LHCN-M2 (cell line): ENCODE measurements around the gene TSHZ2. TPM values are rescaled to one million over a fixed set of nuclear protein-coding genes. Genes with fewer than 3 reads are reported as not detected.
"Not testable (repeated sequence)": the region's sequence is repeated elsewhere in the genome, so short reads cannot be mapped to it uniquely, and the experiment has no call there.

Experiments used
- DNase-seq: peaks from one replicate; pipeline ENCODE4 v3.0.0-alpha.2; 2012; ENCODE audit warnings: low read depth
- total RNA-seq: library from RNA; depleted of rRNA; stranded (reverse); fragments of >200 nt; gene quantifications from 2 replicates; pipeline ENCODE4 v1.2.3, GENCODE V29; 2014

TSHZ2 gene
- total RNA-seq, 1 experiment from 2014 or later: not detected

GRCh38 chr20:52996658-52997057, 24.5 kb downstream of the TSHZ2 start:
- no peak for DNase-seq

GRCh38 chr20:52998268-52998667, 26.1 kb downstream of the TSHZ2 start:
- DNase-seq: no peak

- DNase-seq: no peak
These were observed 26.9 kb downstream of the TSHZ2 start for GRCh38 chr20:52999040-52999439.

GRCh38 chr20:53001498-53002301, 29.5 kb downstream of the TSHZ2 start:
- DNase-seq: no peak

- no peak for DNase-seq
These were observed 30.6 kb downstream of the TSHZ2 start for GRCh38 chr20:53002786-53003185.

GRCh38 chr20:53003420-53004154, 31.4 kb downstream of the TSHZ2 start:
- DNase-seq: no peak

GRCh38 chr20:53004267-53004813, 32.2 kb downstream of the TSHZ2 start:
- no peak for DNase-seq

GRCh38 chr20:53009979-53010735, 38.0 kb downstream of the TSHZ2 start:
- DNase-seq: no peak

- no peak for DNase-seq
These were observed 39.5 kb downstream of the TSHZ2 start for GRCh38 chr20:53011640-53012039.

- no peak for DNase-seq
These were observed 41.0 kb downstream of the TSHZ2 start for GRCh38 chr20:53013183-53013582.

GRCh38 chr20:53013847-53014246, 41.7 kb downstream of the TSHZ2 start:
- DNase-seq: no peak

GRCh38 chr20:53016071-53016470, 43.9 kb downstream of the TSHZ2 start:
- DNase-seq: no peak

- DNase-seq: no peak
These were observed 44.4 kb downstream of the TSHZ2 start for GRCh38 chr20:53016534-53017042.

GRCh38 chr20:53017206-53017605, 45.0 kb downstream of the TSHZ2 start:
- no peak for DNase-seq

GRCh38 chr20:53019464-53019863, 47.3 kb downstream of the TSHZ2 start:
- DNase-seq: no peak

- DNase-seq: no peak
These were observed 48.2 kb downstream of the TSHZ2 start for GRCh38 chr20:53020376-53020775.

- DNase-seq: no peak
These were observed 48.7 kb downstream of the TSHZ2 start for GRCh38 chr20:53020834-53021233.

GRCh38 chr20:53021934-53022333, 49.8 kb downstream of the TSHZ2 start:
- no peak for DNase-seq

GRCh38 chr20:53023732-53024520, 51.8 kb downstream of the TSHZ2 start:
- no peak for DNase-seq

GRCh38 chr20:53024653-53025052, 52.5 kb downstream of the TSHZ2 start:
- DNase-seq: not testable (repeated sequence)

- DNase-seq: no peak
These were observed 54.9 kb downstream of the TSHZ2 start for GRCh38 chr20:53027089-53027488.
